ENCODE results near the gene GIGYF2. TPM values are rescaled to one million over a fixed set of nuclear protein-coding genes. Genes with fewer than 3 reads are reported as not detected.

GIGYF2 gene
- polyA plus RNA-seq, 2 of the 4 experiments (the other 2 are of a cell fraction) = 31.2 to 46.3 TPM

DNA sequence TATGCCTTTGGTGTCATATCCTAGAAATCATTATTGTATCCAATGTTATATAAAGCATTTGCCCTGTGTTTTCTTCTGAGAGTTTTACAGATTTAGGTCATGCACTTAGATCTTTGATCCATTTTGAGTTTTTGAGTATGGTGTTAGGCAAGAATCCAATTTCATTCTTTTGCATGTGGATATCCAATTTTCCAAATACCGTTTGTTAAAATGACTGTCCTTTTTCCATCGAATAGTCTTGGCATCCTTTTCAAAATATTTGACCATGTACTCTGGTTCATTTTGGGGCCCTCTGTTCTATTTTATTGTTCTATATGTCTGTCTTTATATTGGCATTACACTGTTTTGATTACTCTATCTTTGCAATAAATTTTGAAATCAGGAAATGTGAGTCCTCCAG, 103.0 kb downstream of the GIGYF2 start:
- no peak overlapping the region for H3K27ac ChIP-seq
- no peak for TF ChIP-seq RCOR1 (IDR thresholded peaks at IDR 0.05; ENCODE audit: low read depth, low read length)
- no peak for TF ChIP-seq FOSL2 (IDR thresholded peaks at IDR 0.05)
- no peak for TF ChIP-seq FOSL2 (CRISPR knock-in tag; IDR thresholded peaks at IDR 0.05)
- no peak for TF ChIP-seq KDM1A (IDR thresholded peaks at IDR 0.05; ENCODE audit: low read depth)
- TF ChIP-seq EHMT2 (IDR thresholded peaks at IDR 0.05; ENCODE audit: low read depth) = no peak
- TF ChIP-seq TFCP2L1 (CRISPR knock-in tag; IDR thresholded peaks at IDR 0.05) = no peak
- TF ChIP-seq, protein P1, sequence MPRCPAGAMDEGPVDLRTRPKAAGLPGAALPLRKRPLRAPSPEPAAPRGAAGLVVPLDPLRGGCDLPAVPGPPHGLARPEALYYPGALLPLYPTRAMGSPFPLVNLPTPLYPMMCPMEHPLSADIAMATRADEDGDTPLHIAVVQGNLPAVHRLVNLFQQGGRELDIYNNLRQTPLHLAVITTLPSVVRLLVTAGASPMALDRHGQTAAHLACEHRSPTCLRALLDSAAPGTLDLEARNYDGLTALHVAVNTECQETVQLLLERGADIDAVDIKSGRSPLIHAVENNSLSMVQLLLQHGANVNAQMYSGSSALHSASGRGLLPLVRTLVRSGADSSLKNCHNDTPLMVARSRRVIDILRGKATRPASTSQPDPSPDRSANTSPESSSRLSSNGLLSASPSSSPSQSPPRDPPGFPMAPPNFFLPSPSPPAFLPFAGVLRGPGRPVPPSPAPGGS (IDR thresholded peaks at IDR 0.05) = no peak
- TF ChIP-seq, protein P2, sequence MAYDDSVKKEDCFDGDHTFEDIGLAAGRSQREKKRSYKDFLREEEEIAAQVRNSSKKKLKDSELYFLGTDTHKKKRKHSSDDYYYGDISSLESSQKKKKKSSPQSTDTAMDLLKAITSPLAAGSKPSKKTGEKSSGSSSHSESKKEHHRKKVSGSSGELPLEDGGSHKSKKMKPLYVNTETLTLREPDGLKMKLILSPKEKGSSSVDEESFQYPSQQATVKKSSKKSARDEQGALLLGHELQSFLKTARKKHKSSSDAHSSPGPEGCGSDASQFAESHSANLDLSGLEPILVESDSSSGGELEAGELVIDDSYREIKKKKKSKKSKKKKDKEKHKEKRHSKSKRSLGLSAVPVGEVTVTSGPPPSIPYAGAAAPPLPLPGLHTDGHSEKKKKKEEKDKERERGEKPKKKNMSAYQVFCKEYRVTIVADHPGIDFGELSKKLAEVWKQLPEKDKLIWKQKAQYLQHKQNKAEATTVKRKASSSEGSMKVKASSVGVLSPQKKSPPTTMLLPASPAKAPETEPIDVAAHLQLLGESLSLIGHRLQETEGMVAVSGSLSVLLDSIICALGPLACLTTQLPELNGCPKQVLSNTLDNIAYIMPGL (CRISPR knock-in tag; IDR thresholded peaks at IDR 0.05; ENCODE audit: borderline replicate concordance) = no peak
- no peak for TF ChIP-seq MYC (IDR thresholded peaks at IDR 0.05; ENCODE audit: borderline replicate concordance, low read length)
- FAIRE-seq (no peak), DNase-seq (ENCODE audit: low read depth in 1 of 2, low spot score in 1 of 2) (no peak), ATAC-seq (no peak)
- ChIA-PET CTCF (no interaction called here), POLR2A (no interaction called here)
- H3K9me3 ChIP-seq = peaks cover 11% of the 10 kb centered on the region; the same call in 2 of the 3 replicates
- WGBS (ENCODE audit: missing lambda C conversion rate) = 95% methylated on average over 2 of the region's 2 CpGs
- peaks cover 5% of the 10 kb centered on the region; the same call in 1 of the 3 replicates for H3K4me1 ChIP-seq
- H3K4me3 ChIP-seq = no peak overlapping the region
- H3K4me2 ChIP-seq = no peak overlapping the region

DNA sequence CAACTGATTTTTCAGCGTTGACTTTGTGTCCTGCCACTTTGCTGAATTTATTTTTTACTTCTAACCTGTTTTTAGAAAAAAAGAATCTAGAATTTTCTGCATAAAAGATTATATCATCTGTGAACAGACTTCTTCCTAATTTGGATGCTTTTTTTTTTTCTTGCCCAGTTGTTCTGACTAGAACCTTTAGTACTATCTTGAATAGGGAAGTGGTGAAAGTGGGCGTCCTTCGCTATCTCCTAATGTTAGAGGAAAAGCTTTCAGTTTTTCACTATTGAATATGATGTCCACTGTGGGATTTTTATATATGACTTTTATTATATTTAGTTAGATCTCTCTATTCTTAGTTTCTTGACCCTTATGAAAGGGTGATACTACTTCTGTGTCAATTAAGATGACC, 105.0 kb downstream of the GIGYF2 start:
- H3K4me3 ChIP-seq = no peak overlapping the region
- ATAC-seq (no peak), DNase-seq (ENCODE audit: low read depth in 1 of 2, low spot score in 1 of 2) (no peak), FAIRE-seq (no peak)
- CTCF ChIA-PET = interaction anchor here (0.8 kb wide), 1 partner anchor 15 kb away, joined by 4 read pairs; no protein-coding TSS in a partner anchor
- TF ChIP-seq, protein P3, sequence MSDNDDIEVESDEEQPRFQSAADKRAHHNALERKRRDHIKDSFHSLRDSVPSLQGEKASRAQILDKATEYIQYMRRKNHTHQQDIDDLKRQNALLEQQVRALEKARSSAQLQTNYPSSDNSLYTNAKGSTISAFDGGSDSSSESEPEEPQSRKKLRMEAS (IDR thresholded peaks at IDR 0.05) = no peak
- TF ChIP-seq, protein P4, sequence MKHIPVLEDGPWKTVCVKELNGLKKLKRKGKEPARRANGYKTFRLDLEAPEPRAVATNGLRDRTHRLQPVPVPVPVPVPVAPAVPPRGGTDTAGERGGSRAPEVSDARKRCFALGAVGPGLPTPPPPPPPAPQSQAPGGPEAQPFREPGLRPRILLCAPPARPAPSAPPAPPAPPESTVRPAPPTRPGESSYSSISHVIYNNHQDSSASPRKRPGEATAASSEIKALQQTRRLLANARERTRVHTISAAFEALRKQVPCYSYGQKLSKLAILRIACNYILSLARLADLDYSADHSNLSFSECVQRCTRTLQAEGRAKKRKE (CRISPR knock-in tag; IDR thresholded peaks at IDR 0.05; ENCODE audit: low read depth) = no peak
- TF ChIP-seq, protein P5, sequence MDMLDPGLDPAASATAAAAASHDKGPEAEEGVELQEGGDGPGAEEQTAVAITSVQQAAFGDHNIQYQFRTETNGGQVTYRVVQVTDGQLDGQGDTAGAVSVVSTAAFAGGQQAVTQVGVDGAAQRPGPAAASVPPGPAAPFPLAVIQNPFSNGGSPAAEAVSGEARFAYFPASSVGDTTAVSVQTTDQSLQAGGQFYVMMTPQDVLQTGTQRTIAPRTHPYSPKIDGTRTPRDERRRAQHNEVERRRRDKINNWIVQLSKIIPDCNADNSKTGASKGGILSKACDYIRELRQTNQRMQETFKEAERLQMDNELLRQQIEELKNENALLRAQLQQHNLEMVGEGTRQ (IDR thresholded peaks at IDR 0.05) = no peak
- TF ChIP-seq ESRRA (IDR thresholded peaks at IDR 0.05; ENCODE audit: borderline replicate concordance, low read length) (no peak), NR3C1 (IDR thresholded peaks at IDR 0.05) (no peak), CBX2 (IDR thresholded peaks at IDR 0.05; ENCODE audit: borderline replicate concordance, low read depth) (no peak), MAZ (IDR thresholded peaks at IDR 0.05; ENCODE audit: borderline replicate concordance, low read depth, low read length) (no peak), FOXS1 (CRISPR knock-in tag; IDR thresholded peaks at IDR 0.05) (no peak), NFE2L2 (conservative IDR thresholded peaks at IDR 0.05; ENCODE audit: low read length) (no peak)
- TF ChIP-seq, protein P2 (CRISPR knock-in tag; IDR thresholded peaks at IDR 0.05; ENCODE audit: borderline replicate concordance) = no peak
- POLR2A ChIA-PET = no interaction called here
- 96% methylated on average over 3 of the region's 3 CpGs for WGBS (ENCODE audit: missing lambda C conversion rate)
- peaks cover 11% of the 10 kb centered on the region; the same call in 2 of the 3 replicates for H3K9me3 ChIP-seq
- H3K4me2 ChIP-seq = no peak overlapping the region
- H3K27ac ChIP-seq = no peak overlapping the region
- no peaks in the 10 kb centered on the region for H3K4me1 ChIP-seq

All from A549 (cell line).